HepG2 (cell line): Measurements from ENCODE around the gene PPCDC. TPM values are rescaled to one million over a fixed set of nuclear protein-coding genes. Genes with fewer than 3 reads are reported as not detected.
A peak's percentile ranks its signal among the peaks of the same experiment; 100 is the strongest.

Experiments
- ATAC-seq: fragments of 200-7000 bp; cut with Tn5 transposase; 3 replicates; pipeline ENCODE4 v1.9.1; 2020; ENCODE audit warnings: mild to moderate bottlenecking, moderate library complexity
- BruUV-seq: library from RNA; stranded (reverse); fragments of 400-500 nt; replicated peaks from 2 replicates; lab custom pipeline; 2021; lab: Mats Ljungman, UMichigan
- CTCF ChIA-PET: fragments of 300-600 bp; formaldehyde crosslinking; extraction: SDS; loops from one replicate; lab custom pipeline; 2021; ENCODE audit warnings: low total read pairs, inconsistent platforms, low intra/inter-chr PET ratio; lab: Yijun Ruan, JAX
- POLR2A ChIA-PET: fragments of 350-600 bp; sonication (Branson Sonifier 250); formaldehyde crosslinking; loops from one replicate; lab custom pipeline; 2020; ENCODE audit warnings: antibody characterized with exemption, inconsistent platforms; lab: Yijun Ruan, JAX
- DNase-seq: peaks from one replicate; pipeline ENCODE4 v3.0.0-alpha.2; 2015; ENCODE audit warnings: low spot score
- FAIRE-seq: peaks from 3 replicates; lab custom pipeline; 2011; peaks lifted over from hg19 to GRCh38; lab: Jason Lieb, UNC
- H2AFZ ChIP-seq: one replicate; pipeline ENCODE4 v1.6.1; 2011; ENCODE audit warnings: low read length, inconsistent platforms
- H3K27ac ChIP-seq: fragments of 300-600 bp; 3 replicates; pipeline ENCODE4 v1.8.0; 2011; ENCODE audit warnings: mixed run types, mild to moderate bottlenecking, mixed read lengths, low read length, inconsistent platforms; ENCODE audit not compliant: insufficient read depth; ENCODE audit errors: extremely low read length
- H3K27me3 ChIP-seq, 2 experiments: fragments of 200-600 bp in 1 of 2; 2 replicates in 1 of 2; 3 replicates in 1 of 2; pipeline versions ENCODE4 v1.6.0 to v1.8.0; 2011; ENCODE audit warnings: low read length in 2 of 2, mild to moderate bottlenecking in 2 of 2, moderate library complexity in 2 of 2, inconsistent platforms in 1 of 2; ENCODE audit not compliant: insufficient read depth in 2 of 2, control insufficient read depth in 1 of 2
- H3K36me3 ChIP-seq, 2 experiments: fragments of 200-600 bp in 1 of 2; replicated peaks in 1 of 2; 2 replicates in 1 of 2; 3 replicates in 1 of 2; pipeline versions ENCODE4 v1.5.1 to v1.8.0; 2011; ENCODE audit warnings: low read length in 2 of 2, inconsistent platforms in 1 of 2; ENCODE audit not compliant: insufficient read depth in 2 of 2, control insufficient read depth in 1 of 2
- H3K4me1 ChIP-seq: 2 replicates; pipeline ENCODE4 v1.5.1; 2012; ENCODE audit warnings: low read length, inconsistent platforms; ENCODE audit not compliant: insufficient read depth
- H3K4me2 ChIP-seq: 2 replicates; pipeline ENCODE4 v1.6.0; 2011; ENCODE audit warnings: low read depth, low read length, inconsistent platforms
- H3K4me3 ChIP-seq, 3 experiments: fragments of 200-600 bp in 1 of 3; sonication (generic), shearing (Covaris generic) in 1 of 3; replicated peaks in 1 of 3; 2 replicates each; pipeline ENCODE4 v1.5.1; 2011 to 2016; ENCODE audit warnings: low read length in 3 of 3, inconsistent platforms in 2 of 3, low read depth in 2 of 3, mild to moderate bottlenecking in 2 of 3, control low read depth in 1 of 3, mixed read lengths in 1 of 3; ENCODE audit not compliant: insufficient read depth in 1 of 3
- H3K79me2 ChIP-seq: one replicate; pipeline ENCODE4 v1.6.1; 2011; ENCODE audit warnings: low read length, inconsistent platforms; ENCODE audit not compliant: insufficient read depth
- H3K9ac ChIP-seq: 2 replicates; pipeline ENCODE4 v1.6.0; 2011; ENCODE audit warnings: mild to moderate bottlenecking, low read depth, low read length, inconsistent platforms; ENCODE audit not compliant: insufficient read depth
- H3K9me3 ChIP-seq: 2 replicates; pipeline ENCODE4 v1.5.1; 2012; ENCODE audit warnings: mild to moderate bottlenecking, low read length
- H4K20me1 ChIP-seq: 2 replicates; pipeline ENCODE4 v1.6.0; 2011; ENCODE audit warnings: inconsistent platforms, mild to moderate bottlenecking, low read length, moderate library complexity; ENCODE audit not compliant: insufficient read depth
- MXD4 ChIP-seq: IDR thresholded peaks from 2 replicates; pipeline ENCODE4 v1.6.1; 2016; ENCODE audit warnings: mild to moderate bottlenecking, missing biosample characterization, missing genetic modification reagents
- PPARG ChIP-seq: conservative IDR thresholded peaks from 2 replicates; pipeline ENCODE4 v1.6.1; 2016; ENCODE audit warnings: missing biosample characterization, missing genetic modification reagents
- RXRA ChIP-seq: sonication (generic); formaldehyde crosslinking; IDR thresholded peaks from 2 replicates; pipeline ENCODE4 v1.5.1; 2020; ENCODE audit warnings: missing genetic modification reagents
- SMAD1 ChIP-seq: sonication (generic); formaldehyde crosslinking; IDR thresholded peaks from 2 replicates; pipeline ENCODE4 v1.4.0; 2020; ENCODE audit warnings: missing genetic modification reagents, low read depth, mild to moderate bottlenecking, borderline replicate concordance
- SP4 ChIP-seq: sonication (generic); formaldehyde crosslinking; IDR thresholded peaks from 2 replicates; pipeline ENCODE4 v1.8.1; 2023; ENCODE audit warnings: mild to moderate bottlenecking, missing genetic modification reagents
- ZNF737 ChIP-seq: sonication (generic); formaldehyde crosslinking; IDR thresholded peaks from 2 replicates; pipeline ENCODE4 v1.5.0; 2020; ENCODE audit warnings: missing genetic modification reagents, mild to moderate bottlenecking, borderline replicate concordance
- WGBS: methylation state at CpG from one replicate; pipeline ENCODE4 v1.1.6; 2017; ENCODE audit warnings: low lambda C conversion rate; 5-methylcytosine and 5-hydroxymethylcytosine counted together
- in situ Hi-C: cut with HindIII; loops from 2 replicates; pipeline ENCODE4 v1.10.0; 2017; ENCODE audit warnings: low pct_unique_long_range_greater_than_20kb; ENCODE audit not compliant: extremely low pct_ligation_motif_present
- intact Hi-C: fragments of 100-400 bp; cut with micrococcal nuclease; formaldehyde crosslinking; loops from one replicate; pipeline ENCODE4 v1.10.0; 2022; ENCODE audit not compliant: unreplicated experiment
- polyA plus RNA-seq, 8 experiments: library from polyadenylated mRNA; depleted of rRNA in 3 of 8; stranded (reverse) in 7 of 8; unstranded in 1 of 8; fragments of >200 nt; fragmentation: Illumina TruSeq in 4 of 8; extraction: Trizol in 4 of 8; gene quantifications; 2 replicates each; pipeline versions ENCODE4 v1.2.1 to v1.2.3, GENCODE V29; 2011 to 2016; ENCODE audit warnings: low read depth in 4 of 8, missing spikeins in 1 of 8, mixed read lengths in 1 of 8; ENCODE audit not compliant: insufficient read depth in 1 of 8
- total RNA-seq, 5 experiments: library from RNA; depleted of rRNA; stranded (reverse); fragments of >200 nt; fragmentation: Illumina TruSeq; extraction: Trizol; gene quantifications; 2 replicates each; pipeline ENCODE4 v1.2.3, GENCODE V29; 2016; ENCODE audit warnings: low read depth in 1 of 5
- TF ChIP-seq, protein P1 (sequence below): sonication (generic); formaldehyde crosslinking; conservative IDR thresholded peaks from 2 replicates; pipeline ENCODE4 v1.4.0; 2020; ENCODE audit warnings: missing genetic modification reagents

The PPCDC gene
- total and polyA plus RNA-seq, 2 of the 13 experiments (the other 11 are each of a cell fraction or from before 2014, with no cell fraction given): 12.3 to 12.8 TPM

DNA sequence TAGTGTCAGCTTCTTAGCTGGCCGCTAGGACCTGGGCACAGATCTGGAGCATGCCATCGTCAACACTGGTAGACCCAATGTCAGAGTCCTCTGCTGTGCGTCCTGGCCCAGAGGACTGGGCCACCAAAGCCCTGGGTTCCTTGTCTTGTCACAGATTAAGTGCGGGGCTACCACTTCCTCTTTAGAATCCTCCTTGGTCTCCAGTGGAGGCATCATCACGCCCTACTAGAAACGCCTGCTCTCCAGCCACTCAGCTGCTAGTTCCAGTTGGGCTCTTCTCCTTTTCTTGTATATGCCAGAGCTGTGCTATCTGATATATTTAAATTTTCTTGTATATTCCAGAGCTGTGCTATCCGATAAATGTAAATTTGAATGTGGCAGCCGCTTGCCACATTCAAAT is 11.2 kb downstream of the PPCDC start:
- FAIRE-seq: no peak
- WGBS: 96% methylated on average over 4 of the region's 8 CpGs
- in situ Hi-C loops (no loop called here), intact Hi-C loops (loop anchor here (10.0 kb wide), 1 partner anchor 270 kb away; no protein-coding TSS in a partner anchor)
- Histone ChIP-seq H3K27ac (no peak overlapping the region), H4K20me1 (no peaks in the 10 kb centered on the region), H3K9me3 (no peaks in the 10 kb centered on the region), H3K79me2 (no peaks in the 10 kb centered on the region), H3K27me3 (no peaks in the 10 kb centered on the region), H3K4me2 (no peak overlapping the region), H3K9ac (no peak overlapping the region), H3K4me1 (peaks cover 60% of the 10 kb centered on the region)
- no peak for DNase-seq
- no TSS peak for BruUV-seq
- POLR2A ChIA-PET: interaction anchor here (1.0 to 1.3 kb wide), 2 partner anchors 166 to 167 kb away, joined by 3 to 5 read pairs; partner anchors contain the start of gene C15orf39
- CTCF ChIA-PET: no interaction called here
- ATAC-seq: no peak
- TF ChIP-seq, protein P1, sequence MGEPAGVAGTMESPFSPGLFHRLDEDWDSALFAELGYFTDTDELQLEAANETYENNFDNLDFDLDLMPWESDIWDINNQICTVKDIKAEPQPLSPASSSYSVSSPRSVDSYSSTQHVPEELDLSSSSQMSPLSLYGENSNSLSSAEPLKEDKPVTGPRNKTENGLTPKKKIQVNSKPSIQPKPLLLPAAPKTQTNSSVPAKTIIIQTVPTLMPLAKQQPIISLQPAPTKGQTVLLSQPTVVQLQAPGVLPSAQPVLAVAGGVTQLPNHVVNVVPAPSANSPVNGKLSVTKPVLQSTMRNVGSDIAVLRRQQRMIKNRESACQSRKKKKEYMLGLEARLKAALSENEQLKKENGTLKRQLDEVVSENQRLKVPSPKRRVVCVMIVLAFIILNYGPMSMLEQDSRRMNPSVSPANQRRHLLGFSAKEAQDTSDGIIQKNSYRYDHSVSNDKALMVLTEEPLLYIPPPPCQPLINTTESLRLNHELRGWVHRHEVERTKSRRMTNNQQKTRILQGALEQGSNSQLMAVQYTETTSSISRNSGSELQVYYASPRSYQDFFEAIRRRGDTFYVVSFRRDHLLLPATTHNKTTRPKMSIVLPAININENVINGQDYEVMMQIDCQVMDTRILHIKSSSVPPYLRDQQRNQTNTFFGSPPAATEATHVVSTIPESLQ (CRISPR knock-in tag): no peak
- TF ChIP-seq ZNF737 (CRISPR knock-in tag) (no peak), PPARG (CRISPR knock-in tag) (no peak)
- TF ChIP-seq, all 625 proteins: peak for 0
- Histone ChIP-seq H3K36me3 (peaks cover 0 to 4% of the 10 kb centered on the region in 2 experiments; a peak in 3 of 5 replicates), H2AFZ (no peak overlapping the region), H3K4me3 (no peak overlapping the region)

DNA sequence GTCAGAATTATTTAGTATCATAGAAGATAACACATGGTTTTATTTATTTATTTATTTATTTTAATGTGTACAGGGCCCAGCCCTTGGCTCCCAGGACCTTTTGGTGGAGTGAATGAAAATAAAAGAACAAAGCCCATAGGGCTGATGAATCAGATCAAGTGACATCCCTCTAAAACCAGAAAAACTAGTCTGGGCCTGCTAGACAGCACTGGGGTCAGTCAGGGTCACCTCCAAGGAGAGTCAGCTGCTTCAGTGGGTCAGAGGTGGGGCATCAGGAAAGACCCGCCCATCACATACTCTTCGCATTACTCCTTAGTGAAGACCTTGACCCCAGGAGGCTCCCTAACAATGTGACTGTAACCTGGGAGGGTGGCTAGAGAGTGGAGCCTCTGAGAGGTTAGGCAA is 12.8 kb downstream of the PPCDC start:
- FAIRE-seq (no peak), ATAC-seq (no peak), DNase-seq (no peak)
- Histone ChIP-seq H3K27ac (no peak overlapping the region), H3K4me3 (no peak overlapping the region), H3K36me3 (no peaks in the 10 kb centered on the region; a peak in 2 of 5 replicates), H2AFZ (no peak overlapping the region), H3K27me3 (no peaks in the 10 kb centered on the region), H3K4me2 (no peak overlapping the region), H3K9me3 (no peaks in the 10 kb centered on the region), H3K9ac (no peak overlapping the region), H3K79me2 (no peaks in the 10 kb centered on the region), H3K4me1 (peaks cover 53% of the 10 kb centered on the region), H4K20me1 (no peaks in the 10 kb centered on the region)
- in situ Hi-C loops: no loop called here
- ChIA-PET CTCF (no interaction called here), POLR2A (interaction anchor here (3.1 kb wide), 1 partner anchor 13 kb away, joined by 11 read pairs; the partner anchor contains the start of gene PPCDC)
- 63% methylated on average over 2 of the region's 2 CpGs for WGBS
- BruUV-seq: no TSS peak
- intact Hi-C loops: loop anchor here (10.0 kb wide), 1 partner anchor 269 kb away; no protein-coding TSS in a partner anchor
- TF ChIP-seq SP4 (CRISPR knock-in tag) (no peak), RXRA (peak; percentile 23; the same call in 1 of the 2 replicates), SMAD1 (no peak), MXD4 (CRISPR knock-in tag) (no peak)
